ENCODE measurements around the gene HDAC9.

HDAC9 gene

DNA sequence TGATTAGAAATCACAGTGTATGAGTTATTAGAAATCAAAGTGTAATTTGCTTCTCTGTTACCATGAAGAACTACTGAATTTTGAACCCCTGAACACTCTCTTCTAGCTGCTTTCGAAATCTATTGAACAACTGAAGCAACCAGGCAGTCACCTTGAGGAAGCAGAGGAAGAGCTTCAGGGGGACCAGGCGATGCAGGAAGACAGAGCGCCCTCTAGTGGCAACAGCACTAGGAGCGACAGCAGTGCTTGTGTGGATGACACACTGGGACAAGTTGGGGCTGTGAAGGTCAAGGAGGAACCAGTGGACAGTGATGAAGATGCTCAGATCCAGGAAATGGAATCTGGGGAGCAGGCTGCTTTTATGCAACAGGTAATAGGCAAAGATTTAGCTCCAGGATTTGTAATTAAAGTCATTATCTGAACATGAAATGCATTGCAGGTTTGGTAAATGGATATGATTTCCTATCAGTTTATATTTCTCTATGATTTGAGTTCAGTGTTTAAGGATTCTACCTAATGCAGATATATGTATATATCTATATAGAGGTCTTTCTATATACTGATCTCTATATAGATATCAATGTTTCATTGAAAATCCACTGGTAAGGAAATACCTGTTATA lies 170.7 kb downstream of the HDAC9 start:
- TF ChIP-seq, protein P1, sequence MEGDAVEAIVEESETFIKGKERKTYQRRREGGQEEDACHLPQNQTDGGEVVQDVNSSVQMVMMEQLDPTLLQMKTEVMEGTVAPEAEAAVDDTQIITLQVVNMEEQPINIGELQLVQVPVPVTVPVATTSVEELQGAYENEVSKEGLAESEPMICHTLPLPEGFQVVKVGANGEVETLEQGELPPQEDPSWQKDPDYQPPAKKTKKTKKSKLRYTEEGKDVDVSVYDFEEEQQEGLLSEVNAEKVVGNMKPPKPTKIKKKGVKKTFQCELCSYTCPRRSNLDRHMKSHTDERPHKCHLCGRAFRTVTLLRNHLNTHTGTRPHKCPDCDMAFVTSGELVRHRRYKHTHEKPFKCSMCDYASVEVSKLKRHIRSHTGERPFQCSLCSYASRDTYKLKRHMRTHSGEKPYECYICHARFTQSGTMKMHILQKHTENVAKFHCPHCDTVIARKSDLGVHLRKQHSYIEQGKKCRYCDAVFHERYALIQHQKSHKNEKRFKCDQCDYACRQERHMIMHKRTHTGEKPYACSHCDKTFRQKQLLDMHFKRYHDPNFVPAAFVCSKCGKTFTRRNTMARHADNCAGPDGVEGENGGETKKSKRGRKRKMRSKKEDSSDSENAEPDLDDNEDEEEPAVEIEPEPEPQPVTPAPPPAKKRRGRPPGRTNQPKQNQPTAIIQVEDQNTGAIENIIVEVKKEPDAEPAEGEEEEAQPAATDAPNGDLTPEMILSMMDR (IDR thresholded peaks at IDR 0.05; ENCODE audit: extremely low read depth, missing control alignments) = peak; percentile 90
- peak; percentile 61 for DNase-seq (ENCODE audit: low spot score)

DNA sequence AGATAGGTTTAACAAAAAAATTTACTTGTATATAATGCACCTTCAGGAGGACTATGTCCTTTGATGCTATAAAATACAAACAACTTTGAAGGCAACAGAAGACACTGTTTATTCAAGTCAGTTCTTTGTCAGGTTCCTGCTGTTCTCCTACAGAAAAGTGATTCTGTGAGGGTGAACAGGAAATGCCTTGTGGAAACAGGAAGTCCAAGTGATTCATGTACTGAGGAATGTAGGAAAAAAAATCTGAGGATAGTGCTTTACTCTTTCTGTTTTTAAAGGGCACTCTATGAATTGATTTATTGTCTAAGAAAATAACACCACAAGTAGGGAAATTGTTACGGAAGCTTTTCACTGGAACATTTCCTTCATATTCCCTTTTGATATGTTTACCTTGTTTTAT lies 171.9 kb downstream of the HDAC9 start:
- no peak for DNase-seq (ENCODE audit: low spot score)
- TF ChIP-seq, protein P1 (IDR thresholded peaks at IDR 0.05; ENCODE audit: extremely low read depth, missing control alignments) = no peak

DNA sequence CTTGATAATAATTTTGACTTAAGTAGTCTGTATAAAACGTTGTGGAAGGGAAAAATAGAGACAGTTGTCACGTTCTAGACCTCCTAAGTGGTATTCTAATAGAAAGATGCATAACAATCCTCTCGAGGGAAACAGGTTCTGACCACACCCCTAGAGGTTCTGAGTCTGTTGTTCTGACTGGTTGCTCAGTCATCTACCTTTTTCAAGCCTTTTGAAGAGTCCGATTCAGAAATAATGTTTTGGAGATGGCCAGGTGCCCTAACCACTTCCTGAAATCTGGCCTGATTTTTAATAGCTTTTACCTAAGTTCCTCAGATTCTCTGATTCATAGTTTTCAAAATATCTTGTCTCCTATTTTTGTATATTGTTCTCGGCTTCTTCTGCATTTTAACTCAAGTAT lies 175.6 kb downstream of the HDAC9 start:
- TF ChIP-seq, protein P1 (IDR thresholded peaks at IDR 0.05; ENCODE audit: extremely low read depth, missing control alignments) = no peak
- DNase-seq (ENCODE audit: low spot score) = no peak

DNA sequence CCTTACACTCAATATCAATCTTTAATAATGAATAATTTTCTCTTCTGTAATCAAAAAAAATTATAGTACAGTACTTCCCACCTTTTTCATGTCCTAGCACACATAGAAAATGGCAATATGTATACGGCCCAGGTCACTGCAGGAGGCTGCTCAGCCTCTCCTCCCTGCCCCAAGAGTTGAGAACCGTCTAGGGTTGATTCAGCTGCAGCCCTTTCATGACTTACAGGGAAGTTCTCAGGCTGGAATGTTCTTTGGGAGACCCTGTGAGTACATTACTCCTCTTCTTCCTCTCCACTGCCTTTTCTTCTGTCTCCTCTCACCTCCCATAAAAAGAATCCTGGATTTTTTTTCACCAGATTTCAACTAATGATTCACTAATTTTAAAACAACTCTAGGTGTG lies 180.0 kb downstream of the HDAC9 start:
- DNase-seq (ENCODE audit: low spot score) = no peak

DNA sequence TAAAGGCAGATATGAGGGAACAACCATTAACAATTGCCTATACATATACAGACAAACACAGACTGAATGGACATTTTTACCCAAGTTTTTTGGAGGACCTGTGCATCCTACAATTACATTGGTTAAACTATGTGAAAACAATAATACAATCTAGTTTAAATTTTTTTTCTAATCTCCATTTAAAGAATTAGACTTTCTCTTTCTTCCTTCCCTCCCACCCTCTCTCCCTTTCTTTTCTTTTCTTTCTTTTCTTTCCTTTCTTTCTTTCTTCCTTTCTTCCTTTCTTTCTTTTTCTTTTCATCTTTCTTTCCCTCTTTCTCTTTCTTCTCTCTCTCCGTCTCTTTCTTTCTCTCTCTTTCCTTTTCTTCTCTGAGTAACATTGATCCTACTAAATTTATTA lies 183.7 kb downstream of the HDAC9 start:
- TF ChIP-seq, protein P1 (IDR thresholded peaks at IDR 0.05; ENCODE audit: extremely low read depth, missing control alignments) = no peak

More for the DNA sequence above, 180.0 kb downstream of the HDAC9 start:
- TF ChIP-seq, protein P1 (IDR thresholded peaks at IDR 0.05; ENCODE audit: extremely low read depth, missing control alignments) = no peak

DNA sequence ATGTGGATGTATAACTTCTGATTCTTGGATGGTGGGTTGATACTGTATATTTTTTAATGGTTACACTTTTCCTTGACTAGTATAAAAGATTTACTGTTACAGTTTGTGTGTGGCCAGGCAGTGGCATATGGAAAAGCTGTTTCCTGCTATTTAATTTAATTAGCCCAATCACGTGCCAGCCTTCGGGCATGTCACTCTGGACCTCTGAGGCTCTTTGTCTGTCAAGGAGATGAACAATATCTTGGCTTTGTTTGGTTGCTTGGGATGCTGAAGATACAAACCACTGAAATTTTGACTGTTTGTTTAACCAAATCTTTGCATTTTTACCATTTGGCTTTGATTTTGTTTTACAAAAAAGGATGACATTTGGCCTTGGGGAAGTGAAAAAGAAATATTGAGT lies 185.0 kb downstream of the HDAC9 start:
- TF ChIP-seq, protein P1 (IDR thresholded peaks at IDR 0.05; ENCODE audit: extremely low read depth, missing control alignments) = no peak
- no peak for DNase-seq (ENCODE audit: low spot score)

More for the DNA sequence above, 183.7 kb downstream of the HDAC9 start:
- DNase-seq (ENCODE audit: low spot score) = no peak

DNA sequence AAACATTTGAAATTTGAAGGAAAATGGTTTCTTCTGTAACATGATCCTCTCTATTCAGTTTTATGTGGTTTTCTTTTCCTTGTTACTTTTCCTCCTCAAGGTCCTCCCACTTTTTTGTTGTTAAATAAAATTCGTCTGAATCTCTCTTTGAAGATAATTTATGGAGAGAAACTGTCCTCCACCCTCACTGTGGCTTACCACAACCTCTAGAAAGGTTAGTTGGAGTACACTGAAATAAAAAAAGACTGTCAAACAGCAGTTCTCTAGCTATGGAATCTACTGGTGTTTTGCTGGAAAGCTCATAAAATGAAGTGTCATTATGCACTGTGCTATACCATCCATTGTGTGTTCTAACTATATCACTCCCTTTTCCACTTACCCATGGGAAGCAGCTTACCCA lies 189.4 kb downstream of the HDAC9 start:
- TF ChIP-seq, protein P1 (IDR thresholded peaks at IDR 0.05; ENCODE audit: extremely low read depth, missing control alignments) = no peak
- DNase-seq (ENCODE audit: low spot score) = no peak
